ENCODE measurements around the gene IRF1.

IRF1 gene

GRCh38 chr5:132455614-132456115 lies 34.9 kb downstream of the IRF1 start:
- H3K27ac ChIP-seq (ENCODE audit: low read depth, low read length) = no peak overlapping the region
- no peak overlapping the region for H4K8ac ChIP-seq (ENCODE audit: low read depth, low read length)
- no peak overlapping the region for H4K12ac ChIP-seq (ENCODE audit: low read depth, low read length)
- no peaks in the 10 kb centered on the region for H3K36me3 ChIP-seq (ENCODE audit: control insufficient read depth in 1 of 2, insufficient read depth in 2 of 2, low read length in 2 of 2)
- WGBS (ENCODE audit: extremely low coverage, insufficient coverage, insufficient read length) = no CpG with 5 or more reads among the region's 5 CpGs
- H3K4me3 ChIP-seq (ENCODE audit: low read depth, low read length) = no peak overlapping the region
- no peak overlapping the region for H3K4ac ChIP-seq (ENCODE audit: low read depth, low read length)
- no peak overlapping the region for H3K18ac ChIP-seq (ENCODE audit: low read length)
- H2BK120ac ChIP-seq (ENCODE audit: insufficient read depth, low read length, poor library complexity) = no peak overlapping the region
- peaks cover 6 to 7% of the 10 kb centered on the region in 2 experiments for H3K4me1 ChIP-seq (ENCODE audit: control insufficient read depth in 1 of 2, insufficient read depth in 2 of 2, low read length in 2 of 2)
- H3K79me1 ChIP-seq (ENCODE audit: low read length) = no peaks in the 10 kb centered on the region
- no peaks in the 10 kb centered on the region for H3K79me2 ChIP-seq (ENCODE audit: control insufficient read depth, insufficient read depth, low read length, poor library complexity)
- no peak overlapping the region for H2BK5ac ChIP-seq (ENCODE audit: low read depth, low read length, poor library complexity)
- H3K4me2 ChIP-seq (ENCODE audit: low read length) = no peak overlapping the region
- no peaks in the 10 kb centered on the region for H3K9me3 ChIP-seq (ENCODE audit: insufficient read depth, low read depth, low read length)
- no peak overlapping the region for H2BK12ac ChIP-seq (ENCODE audit: low read length)
- no peak overlapping the region for H3K9ac ChIP-seq (ENCODE audit: low read length)
- no peaks in the 10 kb centered on the region for H3K27me3 ChIP-seq (ENCODE audit: insufficient read depth, low read length)
- H3K14ac ChIP-seq (ENCODE audit: low read length) = no peak overlapping the region
- H2AFZ ChIP-seq (ENCODE audit: insufficient read depth, low read length, poor library complexity) = no peak overlapping the region
- no peak overlapping the region for H4K91ac ChIP-seq (ENCODE audit: low read depth, low read length)
- no peak overlapping the region for H3K23ac ChIP-seq (ENCODE audit: low read length)
- no peak for DNase-seq
- H2AK5ac ChIP-seq (ENCODE audit: low read length) = no peak overlapping the region

- Histone ChIP-seq H3K14ac (ENCODE audit: low read length) (no peak overlapping the region), H3K36me3 (ENCODE audit: control insufficient read depth in 1 of 2, insufficient read depth in 2 of 2, low read length in 2 of 2) (no peaks in the 10 kb centered on the region), H2BK5ac (ENCODE audit: low read depth, low read length, poor library complexity) (no peak overlapping the region), H3K79me1 (ENCODE audit: low read length) (no peaks in the 10 kb centered on the region), H4K91ac (ENCODE audit: low read depth, low read length) (no peak overlapping the region), H3K4me3 (ENCODE audit: low read depth, low read length) (no peak overlapping the region), H3K27me3 (ENCODE audit: insufficient read depth, low read length) (no peaks in the 10 kb centered on the region), H3K9me3 (ENCODE audit: insufficient read depth, low read depth, low read length) (no peaks in the 10 kb centered on the region), H2BK12ac (ENCODE audit: low read length) (no peak overlapping the region), H2AFZ (ENCODE audit: insufficient read depth, low read length, poor library complexity) (no peak overlapping the region), H3K27ac (ENCODE audit: low read depth, low read length) (no peak overlapping the region), H3K9ac (ENCODE audit: low read length) (no peak overlapping the region), H3K4me1 (ENCODE audit: control insufficient read depth in 1 of 2, insufficient read depth in 2 of 2, low read length in 2 of 2) (peaks cover 6 to 7% of the 10 kb centered on the region in 2 experiments), H4K12ac (ENCODE audit: low read depth, low read length) (no peak overlapping the region), H4K8ac (ENCODE audit: low read depth, low read length) (no peak overlapping the region), H3K79me2 (ENCODE audit: control insufficient read depth, insufficient read depth, low read length, poor library complexity) (no peaks in the 10 kb centered on the region), H2BK120ac (ENCODE audit: insufficient read depth, low read length, poor library complexity) (no peak overlapping the region), H3K4me2 (ENCODE audit: low read length) (no peak overlapping the region), H2AK5ac (ENCODE audit: low read length) (no peak overlapping the region), H3K18ac (ENCODE audit: low read length) (no peak overlapping the region), H3K23ac (ENCODE audit: low read length) (no peak overlapping the region), H3K4ac (ENCODE audit: low read depth, low read length) (no peak overlapping the region)
- DNase-seq = no peak
- WGBS (ENCODE audit: extremely low coverage, insufficient coverage, insufficient read length) = no CpG with 5 or more reads among the region's 2 CpGs
Measured at GRCh38 chr5:132454361-132454760, 36.2 kb downstream of the IRF1 start.

- Histone ChIP-seq H3K79me1 (ENCODE audit: low read length) (peaks cover 2% of the 10 kb centered on the region), H3K4me1 (ENCODE audit: control insufficient read depth in 1 of 2, insufficient read depth in 2 of 2, low read length in 2 of 2) (peaks cover 0 to 3% of the 10 kb centered on the region in 2 experiments), H4K8ac (ENCODE audit: low read depth, low read length) (no peak overlapping the region), H3K4me3 (ENCODE audit: low read depth, low read length) (no peak overlapping the region), H4K12ac (ENCODE audit: low read depth, low read length) (no peak overlapping the region), H3K9ac (ENCODE audit: low read length) (no peak overlapping the region), H3K27ac (ENCODE audit: low read depth, low read length) (no peak overlapping the region), H2BK5ac (ENCODE audit: low read depth, low read length, poor library complexity) (no peak overlapping the region), H3K36me3 (ENCODE audit: control insufficient read depth in 1 of 2, insufficient read depth in 2 of 2, low read length in 2 of 2) (no peaks in the 10 kb centered on the region), H2BK12ac (ENCODE audit: low read length) (no peak overlapping the region), H2AFZ (ENCODE audit: insufficient read depth, low read length, poor library complexity) (no peak overlapping the region), H3K23ac (ENCODE audit: low read length) (no peak overlapping the region), H2BK120ac (ENCODE audit: insufficient read depth, low read length, poor library complexity) (no peak overlapping the region), H3K4me2 (ENCODE audit: low read length) (no peak overlapping the region), H3K79me2 (ENCODE audit: control insufficient read depth, insufficient read depth, low read length, poor library complexity) (no peaks in the 10 kb centered on the region), H3K14ac (ENCODE audit: low read length) (no peak overlapping the region), H4K91ac (ENCODE audit: low read depth, low read length) (no peak overlapping the region), H3K18ac (ENCODE audit: low read length) (no peak overlapping the region), H3K4ac (ENCODE audit: low read depth, low read length) (no peak overlapping the region), H2AK5ac (ENCODE audit: low read length) (no peak overlapping the region), H3K9me3 (ENCODE audit: insufficient read depth, low read depth, low read length) (no peaks in the 10 kb centered on the region), H3K27me3 (ENCODE audit: insufficient read depth, low read length) (no peaks in the 10 kb centered on the region)
- WGBS (ENCODE audit: extremely low coverage, insufficient coverage, insufficient read length) = no CpG with 5 or more reads among the region's 8 CpGs
- peak; percentile 80 to 85 for DNase-seq
Measured at GRCh38 chr5:132451387-132451786, 39.2 kb downstream of the IRF1 start.

GRCh38 chr5:132449060-132449459 lies 41.5 kb downstream of the IRF1 start:
- Histone ChIP-seq H2BK5ac (ENCODE audit: low read depth, low read length, poor library complexity) (no peak overlapping the region), H3K9ac (ENCODE audit: low read length) (no peak overlapping the region), H2BK12ac (ENCODE audit: low read length) (no peak overlapping the region), H3K9me3 (ENCODE audit: insufficient read depth, low read depth, low read length) (no peaks in the 10 kb centered on the region), H3K27ac (ENCODE audit: low read depth, low read length) (no peak overlapping the region), H3K4ac (ENCODE audit: low read depth, low read length) (no peak overlapping the region), H3K79me1 (ENCODE audit: low read length) (peaks cover 10% of the 10 kb centered on the region), H2AK5ac (ENCODE audit: low read length) (no peak overlapping the region), H3K18ac (ENCODE audit: low read length) (no peak overlapping the region), H3K36me3 (ENCODE audit: control insufficient read depth in 1 of 2, insufficient read depth in 2 of 2, low read length in 2 of 2) (no peaks in the 10 kb centered on the region), H3K4me2 (ENCODE audit: low read length) (no peak overlapping the region), H2AFZ (ENCODE audit: insufficient read depth, low read length, poor library complexity) (no peak overlapping the region), H4K12ac (ENCODE audit: low read depth, low read length) (no peak overlapping the region), H4K8ac (ENCODE audit: low read depth, low read length) (no peak overlapping the region), H3K23ac (ENCODE audit: low read length) (no peak overlapping the region), H4K91ac (ENCODE audit: low read depth, low read length) (no peak overlapping the region), H3K14ac (ENCODE audit: low read length) (no peak overlapping the region), H3K4me3 (ENCODE audit: low read depth, low read length) (no peak overlapping the region), H3K27me3 (ENCODE audit: insufficient read depth, low read length) (no peaks in the 10 kb centered on the region), H2BK120ac (ENCODE audit: insufficient read depth, low read length, poor library complexity) (no peak overlapping the region), H3K79me2 (ENCODE audit: control insufficient read depth, insufficient read depth, low read length, poor library complexity) (no peaks in the 10 kb centered on the region), H3K4me1 (ENCODE audit: control insufficient read depth in 1 of 2, insufficient read depth in 2 of 2, low read length in 2 of 2) (peaks cover 14 to 19% of the 10 kb centered on the region in 2 experiments)
- no peak for DNase-seq
- WGBS (ENCODE audit: extremely low coverage, insufficient coverage, insufficient read length) = no CpG with 5 or more reads among the region's 1 CpG
